Adrenal gland (tissue), 5 donors: ENCODE data around the gene USP1.

ENCODE experiments used
- CTCF ChIP-seq, 6 experiments: fragments of 450-650 bp in 4 of 6; fragments of 200-600 bp in 2 of 6; sonication (generic) in 1 of 6; IDR thresholded peaks; 1 replicate in 5 of 6; 2 replicates in 1 of 6; pipeline versions ENCODE4 v1.5.1 to v1.8.0; 2016 to 2021; ENCODE audit warnings: antibody characterized with exemption in 6 of 6, mild to moderate bottlenecking in 2 of 6, moderate library complexity in 1 of 6
- POLR2A ChIP-seq, 2 donors: fragments of 450-650 bp; IDR thresholded peaks; one replicate each; pipeline ENCODE4 v1.6.1; 2017; ENCODE audit warnings: antibody characterized with exemption in 2 of 2, mild to moderate bottlenecking in 2 of 2, moderate library complexity in 1 of 2
- donor health status: DM: no; HTN: no; CAD: no.

- TF ChIP-seq CTCF (IDR thresholded peaks at IDR 0.05) (no peak), POLR2A (IDR thresholded peaks at IDR 0.05) (no peak)
These were observed 42.2 kb upstream of the USP1 start for GRCh38 chr1:62394646-62395045.
